ENCODE measurements around the gene IKZF3.

Gene IKZF3

DNA sequence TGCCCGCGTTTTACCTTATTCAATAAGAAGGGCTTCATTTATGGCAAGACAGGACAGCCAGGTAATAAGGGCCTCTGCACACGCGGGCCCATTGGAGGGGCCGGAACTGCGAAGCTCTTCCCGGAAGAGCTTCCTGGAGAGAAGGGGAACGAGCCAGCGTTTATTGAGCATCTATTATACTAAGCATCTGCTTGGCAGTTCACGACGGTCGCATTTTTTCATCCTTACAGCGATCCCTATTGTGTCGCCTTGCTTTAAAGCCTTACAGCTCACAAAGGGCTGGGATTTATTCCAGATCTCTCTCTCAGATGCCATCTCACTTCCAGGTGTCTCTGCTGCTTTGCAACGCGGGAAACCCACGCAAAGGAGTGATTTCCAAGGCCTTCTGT, 4.4 kb upstream of the IKZF3 start:
- Histone ChIP-seq H3K4me3 (ENCODE audit: low read depth in 1 of 2, low read length in 2 of 2) (no peak overlapping the region), H2AFZ (ENCODE audit: low read depth, low read length) (no peak overlapping the region), H4K20me1 (ENCODE audit: insufficient read depth, low read length) (no peaks in the 10 kb centered on the region), H3K9me3 (ENCODE audit: insufficient read depth, low read length, severe bottlenecking) (no peaks in the 10 kb centered on the region), H3K36me3 (ENCODE audit: insufficient read depth, low read length) (no peaks in the 10 kb centered on the region), H3K27ac (ENCODE audit: low read length) (no peak overlapping the region), H3K79me2 (ENCODE audit: insufficient read depth, low read length) (no peaks in the 10 kb centered on the region), H3K4me1 (ENCODE audit: insufficient read depth, low read length) (peaks cover 10% of the 10 kb centered on the region), H3K27me3 (ENCODE audit: insufficient read depth, low read length, poor library complexity) (peaks cover 35% of the 10 kb centered on the region), H3K4me2 (ENCODE audit: insufficient read depth, low read length) (no peak overlapping the region), H3K9ac (ENCODE audit: low read depth, low read length) (no peak overlapping the region)
- ATAC-seq (ENCODE audit: insufficient read depth, low read depth) = no peak
- TF ChIP-seq, protein P1, sequence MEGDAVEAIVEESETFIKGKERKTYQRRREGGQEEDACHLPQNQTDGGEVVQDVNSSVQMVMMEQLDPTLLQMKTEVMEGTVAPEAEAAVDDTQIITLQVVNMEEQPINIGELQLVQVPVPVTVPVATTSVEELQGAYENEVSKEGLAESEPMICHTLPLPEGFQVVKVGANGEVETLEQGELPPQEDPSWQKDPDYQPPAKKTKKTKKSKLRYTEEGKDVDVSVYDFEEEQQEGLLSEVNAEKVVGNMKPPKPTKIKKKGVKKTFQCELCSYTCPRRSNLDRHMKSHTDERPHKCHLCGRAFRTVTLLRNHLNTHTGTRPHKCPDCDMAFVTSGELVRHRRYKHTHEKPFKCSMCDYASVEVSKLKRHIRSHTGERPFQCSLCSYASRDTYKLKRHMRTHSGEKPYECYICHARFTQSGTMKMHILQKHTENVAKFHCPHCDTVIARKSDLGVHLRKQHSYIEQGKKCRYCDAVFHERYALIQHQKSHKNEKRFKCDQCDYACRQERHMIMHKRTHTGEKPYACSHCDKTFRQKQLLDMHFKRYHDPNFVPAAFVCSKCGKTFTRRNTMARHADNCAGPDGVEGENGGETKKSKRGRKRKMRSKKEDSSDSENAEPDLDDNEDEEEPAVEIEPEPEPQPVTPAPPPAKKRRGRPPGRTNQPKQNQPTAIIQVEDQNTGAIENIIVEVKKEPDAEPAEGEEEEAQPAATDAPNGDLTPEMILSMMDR (IDR thresholded peaks at IDR 0.05; ENCODE audit: borderline replicate concordance, extremely low read depth, low read length, poor library complexity, severe bottlenecking) = no peak
- TF ChIP-seq EZH2 (IDR thresholded peaks at IDR 0.05; ENCODE audit: borderline replicate concordance, low read depth, low read length, severe bottlenecking) = no peak
- no peak for DNase-seq

DNA sequence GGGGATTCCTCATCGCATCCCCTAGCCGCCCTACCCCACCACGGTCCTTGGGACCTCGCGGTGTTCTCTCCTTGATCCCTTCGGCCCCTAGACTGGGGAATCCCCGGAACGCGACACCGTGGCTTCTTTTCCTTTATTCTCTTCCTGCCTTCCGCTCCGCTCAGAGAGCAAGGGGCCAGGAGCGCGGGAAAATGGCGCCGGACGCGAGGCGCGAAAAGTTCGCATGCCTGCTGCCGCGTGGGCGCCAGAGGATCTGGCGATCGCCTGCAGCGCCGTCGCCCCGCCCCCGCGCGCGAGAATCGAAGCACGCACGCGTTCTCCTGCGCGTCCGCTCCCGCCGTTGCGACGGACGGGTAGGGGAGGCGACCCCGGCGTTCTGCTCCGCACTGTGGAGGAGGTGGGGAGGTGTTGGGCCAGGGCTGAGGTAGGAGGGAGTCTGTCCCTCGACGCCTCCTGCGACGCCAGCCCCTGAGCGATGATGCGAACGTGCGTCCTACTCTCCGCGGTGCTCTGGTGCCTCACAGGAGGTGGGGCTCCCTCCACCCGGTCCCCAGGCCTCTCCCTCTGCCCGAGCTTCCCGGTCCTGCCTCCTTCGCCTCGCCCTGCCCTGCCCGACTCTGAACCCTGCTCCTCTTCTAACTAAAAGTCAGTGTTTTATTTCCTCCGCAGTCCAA, 3.9 kb upstream of the IKZF3 start, which contains the start of gene ZPBP2:
TSS of gene ZPBP2 (plus strand) at position 323 of the 674 bp plus-strand sequence. CDS start at position 476, 153 bp downstream.
- H3K27ac ChIP-seq (ENCODE audit: low read length) = no peak within 1 kb of the TSS
- H3K4me2 ChIP-seq (ENCODE audit: insufficient read depth, low read length) = no peak within 1 kb of the TSS
- H3K36me3 ChIP-seq (ENCODE audit: insufficient read depth, low read length) = no peaks in the 10 kb centered on the region
- H3K4me1 ChIP-seq (ENCODE audit: insufficient read depth, low read length) = peaks cover 10% of the 10 kb centered on the region
- no peaks in the 10 kb centered on the region for H3K79me2 ChIP-seq (ENCODE audit: insufficient read depth, low read length)
- TF ChIP-seq EZH2 (IDR thresholded peaks at IDR 0.05; ENCODE audit: borderline replicate concordance, low read depth, low read length, severe bottlenecking) = no peak
- TF ChIP-seq, protein P1 (IDR thresholded peaks at IDR 0.05; ENCODE audit: borderline replicate concordance, extremely low read depth, low read length, poor library complexity, severe bottlenecking) = no peak
- H3K27me3 ChIP-seq (ENCODE audit: insufficient read depth, low read length, poor library complexity) = peaks cover 41% of the 10 kb centered on the region
- no peak within 1 kb of the TSS for H3K9ac ChIP-seq (ENCODE audit: low read depth, low read length)
- H3K4me3 ChIP-seq (ENCODE audit: low read depth in 1 of 2, low read length in 2 of 2) = no peak within 1 kb of the TSS
- no peaks in the 10 kb centered on the region for H4K20me1 ChIP-seq (ENCODE audit: insufficient read depth, low read length)
- DNase-seq (no peak), ATAC-seq (ENCODE audit: insufficient read depth, low read depth) (no peak)
- H3K9me3 ChIP-seq (ENCODE audit: insufficient read depth, low read length, severe bottlenecking) = no peaks in the 10 kb centered on the region
- no peak within 1 kb of the TSS for H2AFZ ChIP-seq (ENCODE audit: low read depth, low read length)

DNA sequence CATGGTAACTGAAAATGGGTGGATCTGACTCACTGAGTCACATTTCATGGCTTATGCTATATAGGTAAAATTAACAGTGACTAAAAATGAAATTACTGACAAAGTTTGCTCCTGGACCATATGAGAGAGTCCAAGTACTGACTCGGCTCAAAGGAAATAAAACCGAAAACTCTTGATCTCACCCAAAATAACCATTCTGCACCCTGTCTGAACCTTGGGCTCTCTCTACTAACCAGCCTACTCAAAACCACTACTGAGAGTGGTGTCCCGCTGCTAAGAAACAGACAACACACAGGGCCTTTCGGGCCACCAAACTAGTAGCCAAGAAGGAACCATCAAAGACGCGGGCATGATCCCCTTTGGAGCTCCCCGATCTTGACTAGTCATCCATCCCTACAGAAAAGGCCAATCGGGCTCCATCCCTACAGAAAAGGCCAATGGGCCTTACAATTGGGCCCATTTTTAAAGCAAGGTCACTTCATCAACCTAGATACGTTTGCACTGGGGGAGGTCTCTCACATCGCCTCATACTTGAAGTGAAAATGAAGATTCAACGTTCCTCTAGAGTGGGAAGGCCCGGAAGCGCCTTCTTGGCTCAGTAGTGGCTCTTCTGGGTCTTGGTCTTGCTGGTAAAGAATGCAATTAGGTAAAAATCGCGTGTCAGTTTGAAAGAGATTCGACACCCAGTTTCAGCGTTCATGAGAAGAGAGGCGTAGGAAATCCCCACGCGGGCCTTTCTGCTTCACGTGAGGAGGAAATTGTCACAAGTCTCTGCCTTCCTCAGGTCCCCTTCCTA, 3.2 kb upstream of the IKZF3 start:
- Histone ChIP-seq H3K9me3 (ENCODE audit: insufficient read depth, low read length, severe bottlenecking) (no peaks in the 10 kb centered on the region), H2AFZ (ENCODE audit: low read depth, low read length) (no peak overlapping the region), H3K27me3 (ENCODE audit: insufficient read depth, low read length, poor library complexity) (peaks cover 48% of the 10 kb centered on the region), H3K9ac (ENCODE audit: low read depth, low read length) (no peak overlapping the region), H3K4me3 (ENCODE audit: low read depth in 1 of 2, low read length in 2 of 2) (no peak overlapping the region), H3K27ac (ENCODE audit: low read length) (no peak overlapping the region), H4K20me1 (ENCODE audit: insufficient read depth, low read length) (no peaks in the 10 kb centered on the region), H3K4me2 (ENCODE audit: insufficient read depth, low read length) (no peak overlapping the region), H3K4me1 (ENCODE audit: insufficient read depth, low read length) (peaks cover 10% of the 10 kb centered on the region), H3K79me2 (ENCODE audit: insufficient read depth, low read length) (no peaks in the 10 kb centered on the region), H3K36me3 (ENCODE audit: insufficient read depth, low read length) (no peaks in the 10 kb centered on the region)
- no peak for DNase-seq
- TF ChIP-seq, protein P1 (IDR thresholded peaks at IDR 0.05; ENCODE audit: borderline replicate concordance, extremely low read depth, low read length, poor library complexity, severe bottlenecking) = no peak
- no peak for TF ChIP-seq EZH2 (IDR thresholded peaks at IDR 0.05; ENCODE audit: borderline replicate concordance, low read depth, low read length, severe bottlenecking)
- no peak for ATAC-seq (ENCODE audit: insufficient read depth, low read depth)
